GM12878 (cell line): ENCODE measurements around the gene HCN1. TPM values are rescaled to one million over a fixed set of nuclear protein-coding genes. Genes with fewer than 3 reads are reported as not detected.

ENCODE experiments used
- ATAC-seq: fragments of 200-7000 bp; cut with Tn5 transposase; 3 replicates; pipeline ENCODE4 v1.9.1; 2020; ENCODE audit warnings: mild to moderate bottlenecking, moderate library complexity
- BruUV-seq: library from RNA; stranded (reverse); fragments of 400-500 nt; replicated peaks from 2 replicates; lab custom pipeline; 2021; lab: Mats Ljungman, UMichigan
- CTCF ChIA-PET: fragments of 300-600 bp; sonication (Branson Sonifier 250); formaldehyde crosslinking; extraction: SDS; loops from one replicate; lab custom pipeline; 2021; ENCODE audit warnings: inconsistent platforms; lab: Yijun Ruan, JAX
- POLR2A ChIA-PET: fragments of 350-600 bp; formaldehyde crosslinking; extraction: SDS; loops from one replicate; lab custom pipeline; 2021; ENCODE audit warnings: inconsistent platforms; lab: Charles Lee
- RAD21 ChIA-PET: fragments of 300-600 bp; sonication (Branson Sonifier 250); formaldehyde crosslinking; loops from one replicate; lab custom pipeline; 2023; ENCODE audit warnings: antibody characterized with exemption; ENCODE audit not compliant: unreplicated experiment; lab: Charles Lee
- SMC1A ChIA-PET: fragments of 300-600 bp; sonication (Branson Sonifier 250); formaldehyde crosslinking; loops from one replicate; lab custom pipeline; 2023; ENCODE audit not compliant: unreplicated experiment, uncharacterized antibody; lab: Charles Lee
- DNase-seq: peaks from one replicate; pipeline ENCODE4 v3.0.0-alpha.2; 2011; ENCODE audit warnings: low read depth, low spot score
- FAIRE-seq: peaks from 3 replicates; lab custom pipeline; 2011; peaks lifted over from hg19 to GRCh38; lab: Jason Lieb, UNC
- H2AFZ ChIP-seq: 2 replicates; pipeline ENCODE4 v1.6.0; 2011; ENCODE audit warnings: low read depth, low read length, control low read depth; ENCODE audit not compliant: control insufficient read depth
- H3K27ac ChIP-seq: 2 replicates; pipeline ENCODE4 v1.5.1; 2011; ENCODE audit warnings: control low read depth; ENCODE audit not compliant: control insufficient read depth, insufficient read depth
- H3K27me3 ChIP-seq, 2 experiments: replicated peaks in 1 of 2; 2 replicates each; pipeline versions ENCODE4 v1.6.0 to v1.6.1; 2011; ENCODE audit warnings: low read length in 1 of 2; ENCODE audit not compliant: control insufficient read depth in 2 of 2, insufficient read depth in 2 of 2
- H3K36me3 ChIP-seq, 2 experiments: 2 replicates each; pipeline ENCODE4 v1.5.1; 2011; ENCODE audit warnings: low read length in 1 of 2; ENCODE audit not compliant: control insufficient read depth in 2 of 2, insufficient read depth in 2 of 2
- H3K4me1 ChIP-seq: 2 replicates; pipeline ENCODE4 v1.6.1; 2011; ENCODE audit warnings: mild to moderate bottlenecking, low read length, moderate library complexity, mixed read lengths; ENCODE audit not compliant: control insufficient read depth, insufficient read depth
- H3K4me2 ChIP-seq: 2 replicates; pipeline ENCODE4 v1.6.0; 2011; ENCODE audit warnings: control low read depth; ENCODE audit not compliant: control insufficient read depth, insufficient read depth
- H3K4me3 ChIP-seq: fragments of 200-600 bp; sonication (generic); 2 replicates; pipeline ENCODE4 v1.5.1; 2016
- H3K79me2 ChIP-seq: 2 replicates; pipeline ENCODE4 v1.6.0; 2011; ENCODE audit warnings: low read length; ENCODE audit not compliant: control insufficient read depth, insufficient read depth
- H3K9ac ChIP-seq: 2 replicates; pipeline ENCODE4 v1.8.0; 2011; ENCODE audit warnings: low read length, control low read depth, mixed read lengths; ENCODE audit not compliant: control insufficient read depth, insufficient read depth
- H3K9me3 ChIP-seq: replicated peaks from 3 replicates; pipeline ENCODE4 v1.5.1; 2011; ENCODE audit warnings: mild to moderate bottlenecking, low read length; ENCODE audit not compliant: control insufficient read depth, insufficient read depth
- H4K20me1 ChIP-seq: 2 replicates; pipeline ENCODE4 v1.6.0; 2011; ENCODE audit not compliant: control insufficient read depth, insufficient read depth
- E2F4 ChIP-seq: IDR thresholded peaks from 2 replicates; pipeline ENCODE4 v1.6.1; 2012; ENCODE audit warnings: low read depth, low read length, improper control_type of control experiment
- E4F1 ChIP-seq: fragments of 450-650 bp; IDR thresholded peaks from 2 replicates; pipeline ENCODE4 v1.6.1; 2018; ENCODE audit warnings: borderline replicate concordance, mild to moderate bottlenecking; ENCODE audit not compliant: partially characterized antibody
- ELK1 ChIP-seq: IDR thresholded peaks from 2 replicates; pipeline ENCODE4 v1.6.1; 2012; ENCODE audit warnings: low read depth, low read length, improper control_type of control experiment
- ESRRA ChIP-seq: IDR thresholded peaks from 2 replicates; pipeline ENCODE4 v1.6.1; 2012; ENCODE audit warnings: mild to moderate bottlenecking, low read length, improper control_type of control experiment
- GABPA ChIP-seq: IDR thresholded peaks from 2 replicates; pipeline ENCODE4 v1.6.1; 2014; ENCODE audit warnings: antibody characterized with exemption, low read depth, mild to moderate bottlenecking, inconsistent platforms
- HDAC2 ChIP-seq: fragments of 200-600 bp; sonication (generic); IDR thresholded peaks from 2 replicates; pipeline ENCODE4 v1.6.1; 2017
- MEF2A ChIP-seq: IDR thresholded peaks from 2 replicates; pipeline ENCODE4 v1.6.1; 2011; ENCODE audit warnings: low read depth, mild to moderate bottlenecking, low read length, moderate library complexity; ENCODE audit not compliant: insufficient read depth
- MXI1 ChIP-seq: fragments of 150-350 bp; IDR thresholded peaks from 2 replicates; pipeline ENCODE4 v1.6.1; 2011; ENCODE audit warnings: low read depth, mild to moderate bottlenecking, inconsistent platforms, low read length, improper control_type of control experiment
- MYB ChIP-seq: fragments of 150-350 bp; IDR thresholded peaks from 2 replicates; pipeline ENCODE4 v1.6.1; 2014; ENCODE audit warnings: mild to moderate bottlenecking, low read depth, low read length, borderline replicate concordance
- NFXL1 ChIP-seq: fragments of 450-650 bp; IDR thresholded peaks from 2 replicates; pipeline ENCODE4 v1.6.1; 2017; ENCODE audit warnings: antibody characterized with exemption, mild to moderate bottlenecking, borderline replicate concordance
- NFYA ChIP-seq: IDR thresholded peaks from 2 replicates; pipeline ENCODE4 v1.6.1; 2011; ENCODE audit warnings: low read depth, mild to moderate bottlenecking, low read length, improper control_type of control experiment, borderline replicate concordance
- POU2F2 ChIP-seq: IDR thresholded peaks from 3 replicates; pipeline ENCODE4 v1.6.1; 2011; ENCODE audit warnings: low read depth, mild to moderate bottlenecking, low read length, borderline replicate concordance
- RCOR1 ChIP-seq: conservative IDR thresholded peaks from 2 replicates; pipeline ENCODE4 v1.6.1; 2012; ENCODE audit warnings: low read depth, low read length, improper control_type of control experiment
- SMAD5 ChIP-seq: IDR thresholded peaks from 2 replicates; pipeline ENCODE4 v1.6.1; 2016; ENCODE audit warnings: antibody characterized with exemption, low read depth
- SREBF2 ChIP-seq: IDR thresholded peaks from 2 replicates; pipeline ENCODE4 v1.6.1; 2012; ENCODE audit warnings: mild to moderate bottlenecking, low read length
- TCF12 ChIP-seq: IDR thresholded peaks from 2 replicates; pipeline ENCODE4 v1.6.1; 2011; ENCODE audit warnings: low read depth, mild to moderate bottlenecking, low read length
- USF2 ChIP-seq: IDR thresholded peaks from 2 replicates; pipeline ENCODE4 v1.6.1; 2011; ENCODE audit warnings: low read depth, low read length, improper control_type of control experiment, borderline replicate concordance
- ZNF274 ChIP-seq: IDR thresholded peaks from one replicate; pipeline ENCODE4 v1.8.0; 2011; ENCODE audit not compliant: insufficient read length, insufficient read depth
- ZNF622 ChIP-seq: fragments of 450-650 bp; IDR thresholded peaks from 2 replicates; pipeline ENCODE4 v1.6.1; 2017; ENCODE audit warnings: mild to moderate bottlenecking, inconsistent platforms
- in situ Hi-C: fragments of 300-500 bp; cut with MboI; formaldehyde crosslinking; loops from 9 replicates; pipeline ENCODE4 v1.14.3; 2018; ENCODE audit warnings: mixed read lengths
- intact Hi-C: fragments of 100-400 bp; cut with micrococcal nuclease; formaldehyde crosslinking; loops from one replicate; pipeline ENCODE4 v1.14.2; 2022; ENCODE audit not compliant: unreplicated experiment
- polyA plus RNA-seq, 11 experiments: library from polyadenylated mRNA; depleted of rRNA in 4 of 11; unstranded in 6 of 11; stranded (reverse) in 5 of 11; fragments of >200 nt; fragmentation: Nextera tagmentation in 4 of 11; fragmentation: Illumina TruSeq in 1 of 11; extraction: Ambion mirVana in 4 of 11; extraction: Trizol in 1 of 11; gene quantifications; 1 replicate in 1 of 11; 2 replicates in 10 of 11; pipeline versions ENCODE4 v1.2.1 to v1.2.3, GENCODE V29; 2011 to 2016; ENCODE audit warnings: inconsistent platforms in 2 of 11, missing spikeins in 2 of 11, low read depth in 1 of 11
- total RNA-seq, 4 experiments: library from RNA; depleted of rRNA in 3 of 4; stranded (reverse); fragments of >200 nt in 3 of 4; fragmentation: Illumina TruSeq in 1 of 4; extraction: Trizol in 1 of 4; gene quantifications; 2 replicates each; pipeline versions ENCODE4 v1.2.1 to v1.2.3, GENCODE V29; 2013 to 2021

HCN1 gene
- total and polyA plus RNA-seq, 10 of the 15 experiments (the other 5 are each of a cell fraction or from before 2014, with no cell fraction given) = not detected

- ATAC-seq (no peak), FAIRE-seq (no peak), DNase-seq (no peak)
- TF ChIP-seq NFXL1 = no peak
- TF ChIP-seq ZNF622 = no peak
- TF ChIP-seq MXI1 = no peak
- no peak for TF ChIP-seq GABPA
- TF ChIP-seq ELK1 = no peak
- TF ChIP-seq E4F1 = no peak
- no peak for TF ChIP-seq RCOR1
- no peak for TF ChIP-seq TCF12
- no peak for TF ChIP-seq MEF2A
- TF ChIP-seq SMAD5 = no peak
- no peak for TF ChIP-seq ESRRA
- TF ChIP-seq MYB = no peak
- no peak for TF ChIP-seq SREBF2
- TF ChIP-seq HDAC2 = no peak
- no peak for TF ChIP-seq E2F4
- TF ChIP-seq ZNF274 = no peak
- no peak for TF ChIP-seq POU2F2
- TF ChIP-seq USF2 = no peak
- TF ChIP-seq NFYA = no peak
- ChIA-PET CTCF (no interaction called here), SMC1A (no interaction called here), RAD21 (no interaction called here), POLR2A (no interaction called here)
- Histone ChIP-seq H3K27ac (no peak overlapping the region), H3K4me1 (no peaks in the 10 kb centered on the region), H3K9me3 (no peaks in the 10 kb centered on the region), H3K27me3 (no peaks in the 10 kb centered on the region), H3K36me3 (no peaks in the 10 kb centered on the region), H3K4me2 (no peak overlapping the region), H2AFZ (no peak overlapping the region), H3K4me3 (no peak overlapping the region), H4K20me1 (no peaks in the 10 kb centered on the region), H3K79me2 (no peaks in the 10 kb centered on the region), H3K9ac (no peak overlapping the region)
- intact Hi-C loops = no loop called here
- in situ Hi-C loops = no loop called here
- BruUV-seq = no TSS peak
Observed at GRCh38 chr5:45437752-45438151, 258.4 kb downstream of the HCN1 start.
